Activated CD8-positive, alpha-beta memory T cell treated with anti-CD3 and anti-CD28 coated beads, Interleukin-2, amount 50 U/mL, for 48 hours (primary cell): ENCODE data around the gene KRT76.

Experiments used
- DNase-seq: peaks from one replicate; pipeline ENCODE4 v3.0.0-alpha.2; 2020

The KRT76 gene

DNA sequence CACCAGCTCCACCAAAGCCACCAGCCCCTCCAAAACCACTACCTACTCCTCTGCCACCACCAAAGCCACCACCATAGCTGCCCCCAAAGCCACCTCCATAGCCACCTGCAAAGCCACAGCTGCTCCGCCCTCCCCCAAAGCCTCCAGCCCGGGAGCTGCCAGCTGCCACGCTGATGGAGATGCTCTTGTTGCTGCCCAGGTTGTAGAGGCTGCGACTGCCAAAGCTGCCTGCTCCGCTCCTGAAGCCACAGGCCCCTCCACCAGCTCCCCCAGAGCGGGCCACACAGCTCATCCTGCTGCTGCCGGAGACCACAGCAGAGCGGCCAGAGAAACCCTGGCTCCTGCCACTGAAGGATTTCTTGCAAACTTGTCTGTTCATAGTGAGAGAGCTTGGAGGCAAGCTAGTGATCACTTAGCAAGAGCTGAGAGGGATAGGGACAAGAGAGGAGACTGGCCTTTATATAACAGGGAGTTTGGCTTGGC lies at the start of gene KRT76:
Gene KRT76 (minus strand): TSS at position 433 of the 483 bp plus-strand sequence. CDS start 54 bp downstream, at position 379.
- DNase-seq = no peak

DNA sequence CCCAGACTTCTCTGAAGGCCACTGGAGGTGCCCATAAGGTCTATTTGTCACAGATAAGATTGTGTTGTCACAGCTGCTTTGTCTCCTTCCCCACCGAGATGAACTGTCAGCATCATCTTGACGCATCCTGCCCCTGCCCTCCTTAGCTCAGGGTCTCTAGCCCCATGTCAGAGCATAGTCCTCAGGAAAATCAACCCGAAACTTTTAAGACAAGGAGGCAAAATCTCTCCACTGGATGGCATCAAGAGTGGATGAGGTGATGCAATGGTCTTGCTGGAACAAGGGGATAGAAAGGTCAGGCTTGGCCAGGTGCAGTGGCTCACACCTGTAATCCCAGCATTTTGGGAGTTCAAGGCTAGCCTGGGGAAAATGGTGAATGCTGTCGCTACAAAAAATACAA lies 48.8 kb upstream of the KRT76 start:
- DNase-seq = no peak

DNA sequence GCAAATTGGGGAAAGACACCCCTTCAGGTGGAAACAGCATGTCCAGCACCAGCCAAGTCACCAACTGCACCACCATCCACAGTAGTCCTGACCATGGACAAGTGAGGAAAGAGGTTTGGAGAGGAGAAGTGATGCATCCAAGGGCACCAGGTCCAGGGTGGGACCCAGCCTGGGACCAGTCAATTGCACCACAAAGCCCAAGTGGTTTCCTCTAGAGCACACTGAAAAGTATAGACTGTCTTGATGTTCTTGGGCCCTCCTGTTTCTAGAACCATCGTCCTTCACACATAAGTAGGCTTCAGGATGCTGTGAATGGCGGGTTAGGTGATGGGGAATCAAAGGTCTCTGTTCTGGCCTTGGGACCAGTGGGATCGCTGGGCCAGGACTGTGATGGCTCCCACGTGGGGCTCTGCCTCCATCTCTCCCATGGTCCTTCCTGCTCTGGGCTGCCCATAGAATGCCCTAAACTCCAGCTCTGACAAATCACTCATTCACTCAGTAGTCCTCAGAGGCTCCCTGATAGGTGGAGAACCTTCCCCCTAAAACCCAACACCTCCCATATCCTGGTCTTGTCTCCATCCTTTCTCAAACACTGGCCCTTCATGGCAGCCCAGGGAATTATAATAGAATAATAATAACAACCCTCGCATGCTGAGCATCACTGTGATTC lies 47.7 kb upstream of the KRT76 start:
- DNase-seq = no peak

DNA sequence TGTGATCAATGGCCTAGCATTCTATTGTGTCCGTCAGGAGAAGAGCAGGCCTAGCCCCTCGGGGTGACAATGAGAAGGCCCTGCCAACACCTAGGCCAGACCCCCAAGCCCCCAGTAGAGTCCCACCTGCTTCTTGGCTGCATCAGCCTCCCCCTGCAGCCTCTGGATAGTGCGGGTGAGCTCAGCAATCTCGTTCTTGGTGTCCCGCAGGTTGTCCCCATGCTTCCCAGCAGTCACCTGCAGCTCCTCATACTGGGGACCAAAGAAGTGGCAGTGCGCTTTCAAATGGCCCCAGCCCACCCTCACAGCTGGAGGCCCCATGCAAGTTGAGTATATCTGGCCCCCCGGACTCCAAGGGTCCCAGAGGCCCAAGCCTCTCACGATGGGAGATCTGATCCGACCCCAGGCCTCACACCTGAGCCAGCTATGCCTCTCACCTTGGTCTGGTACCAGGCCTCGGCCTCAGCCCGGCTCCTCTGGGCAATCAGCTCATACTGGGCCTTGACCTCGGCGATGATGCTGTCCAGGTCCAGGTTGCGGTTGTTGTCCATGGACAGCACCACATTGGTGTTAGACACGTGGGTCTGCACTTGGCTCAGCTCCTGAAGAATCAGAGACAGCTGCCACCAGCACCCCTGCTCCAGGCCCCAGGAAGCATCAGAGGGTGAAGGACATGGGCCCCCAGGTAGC lies 46.8 kb upstream of the KRT76 start:
- no peak for DNase-seq

DNA sequence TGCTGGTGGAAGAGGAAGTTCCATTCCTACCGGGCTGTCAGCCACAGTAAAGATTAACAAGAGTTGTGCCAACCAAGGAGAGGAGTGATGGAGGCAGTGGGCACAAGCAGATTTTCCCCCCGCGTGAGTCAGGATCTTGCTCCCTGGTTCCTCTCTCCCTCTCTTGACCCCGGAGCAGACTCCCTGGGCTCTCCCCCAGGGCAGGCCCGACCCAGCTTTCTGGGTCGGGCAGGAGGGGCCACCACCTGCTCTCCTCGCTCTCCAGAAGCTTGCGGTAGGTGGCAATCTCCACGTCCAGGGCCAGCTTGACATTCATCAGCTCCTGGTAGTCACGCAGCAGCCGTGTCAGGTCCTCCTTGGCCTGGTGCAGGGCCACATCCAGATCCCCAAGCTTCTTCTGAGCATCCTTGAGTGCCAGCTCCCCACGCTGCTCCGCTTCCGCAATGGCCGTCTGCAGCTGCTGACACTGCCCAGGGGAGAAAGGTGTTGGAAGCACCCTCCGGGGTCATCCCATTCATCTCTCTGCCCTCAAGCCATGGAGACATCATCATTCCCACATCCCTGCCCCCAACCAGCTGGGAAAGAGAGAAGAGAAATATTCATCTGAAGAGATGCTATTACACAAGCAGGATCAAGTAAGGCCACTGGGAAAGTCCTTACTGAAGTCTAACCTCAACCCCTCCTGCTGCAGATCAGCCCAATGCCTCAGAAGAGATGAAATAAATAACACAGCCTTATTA lies 45.8 kb upstream of the KRT76 start:
- no peak for DNase-seq

DNA sequence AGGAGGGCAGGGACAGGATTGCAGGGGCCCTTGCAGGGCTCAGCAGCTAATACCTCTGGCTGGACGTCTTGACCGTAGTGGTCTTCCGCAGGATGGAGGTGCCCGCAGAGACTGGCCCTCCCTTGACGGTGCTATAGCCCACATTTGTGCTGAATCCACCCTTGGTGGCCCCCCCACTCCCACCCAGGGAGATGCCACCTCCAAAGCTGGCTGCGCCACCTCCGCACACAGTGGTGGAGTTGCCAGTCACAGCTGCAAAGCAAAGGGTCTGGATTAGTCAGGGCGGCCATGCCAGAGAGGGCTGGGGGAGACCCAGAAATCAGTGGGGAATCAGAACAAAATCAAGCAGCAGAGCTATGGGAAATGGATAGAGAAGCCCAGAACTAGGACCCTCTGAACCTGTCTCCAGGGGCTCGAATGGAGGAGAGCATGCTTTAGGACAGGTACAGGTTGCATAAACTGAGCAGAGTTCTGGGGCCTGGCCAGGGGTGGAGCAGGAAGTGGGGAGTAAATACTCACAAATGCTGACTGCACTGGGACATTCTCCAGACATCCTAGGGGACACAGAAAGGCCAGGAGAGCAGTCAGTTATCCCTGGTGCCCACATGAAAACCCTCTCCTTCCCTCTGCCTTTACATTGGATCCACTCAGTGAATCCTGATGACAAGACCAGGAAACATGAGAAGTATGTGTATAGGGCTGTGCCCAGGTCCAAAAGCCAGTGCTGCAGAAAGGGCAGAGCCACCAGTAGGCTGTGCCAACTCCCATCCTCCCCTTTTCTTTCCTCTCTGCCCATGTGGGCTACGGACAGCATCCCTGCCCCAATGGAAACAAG lies 44.9 kb upstream of the KRT76 start:
- DNase-seq = no peak

DNA sequence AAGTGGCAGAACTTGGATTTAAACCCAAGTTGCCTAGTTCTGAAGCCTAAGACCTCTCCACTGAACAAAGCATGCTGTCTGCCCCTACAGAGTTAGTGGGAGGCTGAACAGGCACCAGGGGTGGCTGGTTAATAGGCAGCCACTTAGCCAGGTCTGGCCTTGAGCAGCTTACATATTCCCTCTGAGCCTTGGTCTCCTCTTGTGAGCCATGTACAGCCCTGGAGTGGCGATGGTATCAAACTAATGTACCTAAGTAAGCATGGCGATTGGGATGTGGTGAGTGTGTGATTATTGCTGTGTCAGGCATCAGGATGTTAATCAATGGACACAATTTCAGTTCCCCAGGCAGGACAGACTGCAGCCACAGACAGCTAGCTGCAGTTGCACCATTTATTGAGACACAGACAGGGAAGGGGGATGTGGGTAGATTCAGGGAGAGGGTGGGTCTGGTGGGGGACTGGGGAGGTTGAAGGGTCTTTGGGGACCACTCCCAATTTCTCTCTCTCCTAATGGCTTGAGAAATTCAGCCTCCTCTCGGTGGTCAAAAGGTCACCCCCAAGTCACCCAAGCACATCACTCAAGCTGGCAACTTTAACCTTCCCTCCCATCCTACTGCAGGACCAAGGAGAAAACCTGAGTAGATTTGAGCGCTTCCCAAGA lies 44.1 kb upstream of the KRT76 start:
- DNase-seq = no peak

DNA sequence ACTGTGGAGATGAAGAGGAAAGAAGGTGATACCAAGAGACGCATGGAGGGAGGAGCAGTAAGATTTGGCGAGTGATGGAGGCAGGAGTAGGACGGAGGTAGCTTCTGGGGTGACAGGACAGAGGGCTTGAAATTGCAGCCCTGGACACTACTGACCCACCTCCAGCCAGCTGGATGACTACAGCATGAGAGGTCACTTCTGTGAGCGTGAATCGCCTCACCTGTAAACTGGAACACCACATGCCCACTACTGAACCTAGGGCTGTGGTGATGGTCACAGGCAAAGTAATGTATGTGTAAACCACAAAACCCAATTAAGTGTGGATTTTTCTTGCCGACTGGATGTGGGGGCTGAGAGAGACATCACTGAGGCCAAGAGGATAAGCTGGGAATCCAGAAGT lies 43.4 kb upstream of the KRT76 start:
- no peak for DNase-seq

DNA sequence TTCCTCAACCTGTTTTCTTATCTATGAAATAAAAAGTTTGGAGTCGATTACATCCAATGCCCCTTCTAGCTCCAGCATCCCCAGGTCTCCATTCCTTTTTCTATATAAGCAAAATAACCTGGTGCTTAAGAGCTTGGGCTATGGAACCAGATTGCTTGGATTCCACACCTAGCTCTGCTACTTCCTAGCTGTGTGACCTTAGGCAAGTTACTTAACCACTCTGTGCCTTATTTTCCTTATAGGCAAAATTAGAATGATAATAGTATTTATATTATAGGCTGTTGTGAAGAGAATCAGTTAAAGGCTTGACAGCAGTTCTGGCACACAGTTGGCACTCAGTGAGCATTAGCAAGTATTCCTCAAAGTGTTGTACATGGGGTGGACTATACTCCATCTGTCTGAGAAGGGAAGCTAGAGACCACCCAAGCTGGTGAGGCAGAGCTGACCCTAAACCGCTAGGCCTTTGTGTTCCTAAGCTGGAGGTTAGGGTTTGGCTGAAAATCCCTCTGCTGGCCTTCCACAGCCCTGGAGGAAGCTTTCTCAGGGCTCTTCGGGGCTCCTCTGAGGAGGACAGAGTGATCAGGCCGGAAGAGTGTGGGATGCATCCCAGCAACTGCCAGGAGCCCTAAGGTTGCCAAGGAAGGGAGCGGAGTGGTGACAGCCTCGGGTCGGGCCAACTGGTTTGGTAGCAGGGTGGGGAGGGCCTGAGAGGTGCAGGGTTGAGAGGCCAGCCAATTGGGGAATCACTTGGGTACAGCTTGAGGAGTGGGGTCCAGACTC lies 42.8 kb upstream of the KRT76 start:
- DNase-seq = no peak

DNA sequence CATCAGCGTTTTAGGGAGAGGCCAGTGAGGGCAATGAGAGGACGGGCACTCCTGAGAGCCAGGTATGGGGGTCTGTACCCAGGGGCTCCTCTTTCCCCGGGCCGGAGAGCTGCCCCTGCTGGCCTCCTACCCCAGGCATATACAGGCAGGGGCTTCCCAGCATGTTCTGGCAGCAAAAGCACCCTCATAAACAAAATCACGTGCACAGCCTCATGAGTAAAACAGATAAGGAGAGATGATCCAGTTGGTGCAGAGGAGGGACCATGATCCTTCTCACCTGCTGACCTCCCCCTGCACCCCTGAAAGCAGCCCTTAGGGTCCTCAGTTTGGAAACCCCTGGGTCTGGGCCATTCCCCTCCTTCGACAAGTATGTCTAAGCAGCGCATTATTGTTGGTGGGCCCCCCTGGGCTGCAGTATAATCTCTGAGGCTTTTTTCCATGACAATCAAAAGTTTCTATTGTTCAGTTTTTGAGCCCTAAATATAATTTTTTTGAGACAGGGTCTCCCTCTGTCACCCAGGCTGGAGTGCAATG lies 41.8 kb upstream of the KRT76 start:
- no peak for DNase-seq

DNA sequence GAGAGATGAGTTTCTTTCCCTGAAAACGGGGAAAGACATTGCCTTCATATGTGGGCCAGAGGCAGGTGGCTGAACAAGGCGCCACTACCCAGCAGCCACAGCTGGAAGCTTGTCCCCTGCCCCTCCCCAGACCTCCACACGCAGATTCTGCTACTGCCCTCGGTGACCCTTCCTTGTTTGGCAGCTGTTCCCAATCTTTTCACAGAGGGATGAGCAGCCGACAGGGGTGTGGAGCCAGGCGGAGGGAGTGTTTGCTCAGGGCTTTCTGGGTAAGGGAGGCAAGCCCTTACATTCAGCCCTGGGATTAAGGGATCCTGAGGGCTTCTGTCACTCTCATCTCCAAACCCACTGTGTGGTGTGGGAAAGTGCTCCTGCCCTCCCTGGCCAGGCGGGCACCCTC lies 41.2 kb upstream of the KRT76 start:
- no peak for DNase-seq

DNA sequence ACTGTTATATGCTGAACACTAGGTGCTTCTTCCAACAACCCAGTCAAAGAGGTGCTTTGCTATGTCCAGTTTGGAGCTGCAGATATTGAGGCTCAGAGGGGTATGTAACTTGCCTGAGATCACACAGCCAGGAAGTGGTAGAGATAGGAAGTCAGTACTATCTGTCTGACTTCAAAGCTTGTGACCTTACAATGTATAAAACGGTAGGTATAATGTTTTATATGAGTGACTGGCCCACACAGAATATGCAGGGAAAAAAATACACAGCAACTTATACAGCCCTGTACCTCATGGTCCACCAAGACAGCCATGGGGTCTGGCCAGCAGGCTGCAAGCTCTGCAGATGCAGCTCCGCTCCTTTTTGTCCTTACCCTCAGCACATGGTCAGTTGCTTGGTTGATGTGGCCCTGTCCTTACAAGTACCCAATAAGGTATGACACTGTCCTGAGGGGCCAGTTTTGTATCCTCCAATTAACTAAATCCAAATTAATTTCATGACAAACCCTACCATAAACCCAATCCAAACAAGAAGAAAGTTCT lies 40.6 kb upstream of the KRT76 start:
- no peak for DNase-seq

DNA sequence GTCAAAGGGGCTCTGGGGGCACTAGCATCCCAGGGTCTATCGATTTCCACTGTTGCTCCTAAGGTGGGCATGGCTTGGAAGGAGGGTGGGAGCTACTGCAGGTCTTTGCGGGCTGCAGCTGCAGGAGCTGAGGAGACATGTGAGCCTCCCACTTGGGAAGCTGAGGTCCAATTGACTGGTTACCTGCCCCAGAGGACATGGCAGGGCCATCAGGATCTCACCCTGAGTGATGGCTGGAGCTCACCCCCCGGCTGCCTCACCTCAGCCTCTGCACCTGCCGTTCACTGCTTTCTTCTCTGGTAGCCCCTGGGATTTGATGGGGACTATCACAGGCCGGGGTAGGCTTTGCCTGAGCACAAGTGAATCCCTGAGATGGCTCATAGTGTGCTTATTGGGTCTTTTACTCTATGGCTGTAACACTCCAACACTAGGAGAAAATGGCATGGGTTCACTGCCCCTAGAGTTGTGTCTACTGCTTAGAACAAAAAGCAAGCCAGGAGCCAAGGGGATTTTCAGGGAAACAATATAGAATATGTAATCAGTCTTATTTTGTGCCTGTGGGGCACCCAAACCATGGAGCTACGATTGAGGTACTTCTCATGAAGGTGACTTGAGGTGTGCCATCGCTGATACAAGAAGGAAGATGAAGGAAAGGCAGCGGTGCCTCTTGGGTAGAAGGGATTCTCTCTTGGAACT lies 40.0 kb upstream of the KRT76 start:
- DNase-seq = no peak

DNA sequence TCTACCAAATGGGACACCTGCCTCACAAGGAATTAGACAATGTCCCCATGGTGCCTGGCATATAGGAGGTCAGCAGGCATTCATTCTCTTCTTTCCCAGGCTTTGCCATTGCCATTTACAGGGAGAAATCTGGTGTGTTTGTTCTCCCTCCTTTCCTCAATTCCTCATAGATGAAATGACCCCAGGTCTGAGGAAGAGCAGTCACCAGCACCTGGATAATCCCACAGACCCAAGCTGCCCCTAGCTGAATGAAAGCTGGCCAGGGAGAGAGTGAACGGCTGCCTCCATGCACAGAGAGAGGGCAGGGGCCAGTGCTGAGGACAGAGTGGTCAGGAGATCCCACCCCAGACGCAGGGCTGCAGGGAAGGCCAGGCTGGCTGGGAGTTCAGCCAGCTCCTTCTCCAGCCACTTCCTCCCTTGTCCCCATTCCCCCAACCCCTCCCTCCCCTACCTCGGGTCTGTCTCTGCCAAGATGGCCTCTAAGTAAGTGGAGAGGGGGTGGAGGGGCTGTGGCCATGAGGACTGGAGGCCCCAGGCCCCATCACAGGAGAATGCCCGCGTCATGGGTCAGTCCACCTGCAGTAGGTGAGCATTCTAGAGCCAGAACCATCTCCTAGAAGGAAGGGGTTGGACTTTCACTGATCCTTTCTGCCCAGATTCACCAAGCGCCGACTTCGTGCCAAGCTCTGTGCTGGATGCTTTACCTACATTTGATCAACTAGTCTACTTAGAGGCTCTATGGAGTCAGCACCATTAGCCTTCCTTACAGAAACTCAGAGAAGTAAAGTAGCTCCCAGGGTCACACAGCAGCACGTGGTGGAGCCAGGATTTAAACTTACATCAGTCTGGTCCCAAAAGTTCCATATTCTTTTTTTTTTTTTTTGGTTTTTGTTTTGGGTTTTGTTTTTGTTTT lies 38.8 kb upstream of the KRT76 start:
- no peak for DNase-seq

DNA sequence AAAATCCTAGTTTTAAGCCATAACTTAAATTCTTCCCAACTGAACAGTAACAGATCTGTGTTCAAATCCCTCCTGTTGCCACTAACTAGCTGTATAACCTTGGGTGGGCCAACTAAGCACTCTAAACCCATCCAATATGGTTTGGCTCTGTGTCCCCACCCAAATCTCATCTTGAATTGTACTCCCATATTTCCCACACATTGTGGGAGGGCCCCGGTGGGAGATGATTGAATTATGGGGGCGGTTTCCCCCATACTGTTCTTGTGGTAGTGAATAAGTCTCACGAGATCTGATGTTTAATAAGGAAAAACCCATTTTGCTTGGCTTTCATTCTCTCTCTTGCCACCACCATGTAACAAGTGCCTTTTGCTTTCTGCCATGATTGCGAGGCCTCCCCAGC lies 38.0 kb upstream of the KRT76 start:
- DNase-seq = no peak

DNA sequence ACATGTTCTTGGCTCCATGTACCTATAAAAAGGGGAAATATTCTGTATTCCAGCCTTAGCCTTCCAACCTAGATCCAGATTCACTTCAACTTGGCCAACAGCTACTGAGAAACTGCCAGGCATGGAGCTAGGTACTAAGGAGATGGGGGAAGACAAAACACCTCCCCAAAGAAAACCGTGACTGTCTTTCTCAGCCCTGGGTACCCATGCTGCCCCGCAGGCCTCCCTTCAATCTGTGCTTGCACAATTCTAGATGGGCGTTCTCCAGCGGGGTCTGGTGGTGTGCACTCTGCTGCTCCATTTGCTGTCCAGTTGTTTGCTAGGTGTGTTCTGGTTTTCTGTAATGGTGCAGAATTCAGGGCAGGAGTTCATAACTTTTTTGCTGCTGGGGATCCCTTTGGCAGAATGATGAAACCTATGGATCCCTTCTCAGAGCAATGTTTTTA lies 37.6 kb upstream of the KRT76 start:
- DNase-seq = no peak

DNA sequence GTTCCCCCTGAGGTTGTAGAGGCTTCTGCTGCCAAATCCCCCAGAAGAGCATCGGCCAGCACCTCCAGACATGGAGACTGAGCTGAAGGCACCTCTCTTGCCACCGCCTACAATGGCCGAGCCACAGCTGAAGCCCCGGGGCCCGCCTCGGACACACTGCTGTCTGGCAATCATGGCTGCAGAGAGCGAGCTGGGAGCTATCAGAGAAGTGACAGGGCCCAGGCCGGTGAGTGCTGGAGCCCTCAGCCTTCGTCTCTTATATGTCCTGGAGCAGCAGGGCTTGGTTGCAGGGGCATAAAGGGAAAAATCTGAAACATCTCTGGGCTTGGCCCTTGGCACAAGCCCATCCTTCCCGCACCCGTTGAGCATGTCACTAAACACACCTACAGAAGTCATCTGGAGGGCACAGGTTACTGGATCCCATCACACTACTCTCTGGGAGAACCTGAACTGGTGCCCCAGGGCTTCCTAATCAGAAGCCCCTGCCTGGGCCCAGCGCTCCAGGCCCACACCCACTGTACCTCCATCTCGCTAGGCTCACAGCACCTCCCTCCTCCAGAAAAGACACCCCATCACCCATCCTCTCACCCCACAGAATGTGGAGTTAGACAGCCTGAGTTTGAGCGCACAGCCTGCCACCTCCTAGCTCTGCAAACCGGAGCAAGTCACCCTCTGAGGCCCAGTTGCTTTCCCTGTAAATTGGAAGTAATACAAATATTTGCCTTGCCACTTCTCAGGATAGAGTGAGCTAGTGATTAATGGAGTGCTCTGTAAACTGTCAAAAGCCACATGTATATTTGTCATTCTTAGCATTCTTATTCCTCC lies 37.0 kb upstream of the KRT76 start, which contains the start of gene KRT4:
Gene KRT4 (minus strand): TSS at position 232 of the 825 bp plus-strand sequence. CDS start 58 bp downstream, at position 174.
- no peak for DNase-seq

DNA sequence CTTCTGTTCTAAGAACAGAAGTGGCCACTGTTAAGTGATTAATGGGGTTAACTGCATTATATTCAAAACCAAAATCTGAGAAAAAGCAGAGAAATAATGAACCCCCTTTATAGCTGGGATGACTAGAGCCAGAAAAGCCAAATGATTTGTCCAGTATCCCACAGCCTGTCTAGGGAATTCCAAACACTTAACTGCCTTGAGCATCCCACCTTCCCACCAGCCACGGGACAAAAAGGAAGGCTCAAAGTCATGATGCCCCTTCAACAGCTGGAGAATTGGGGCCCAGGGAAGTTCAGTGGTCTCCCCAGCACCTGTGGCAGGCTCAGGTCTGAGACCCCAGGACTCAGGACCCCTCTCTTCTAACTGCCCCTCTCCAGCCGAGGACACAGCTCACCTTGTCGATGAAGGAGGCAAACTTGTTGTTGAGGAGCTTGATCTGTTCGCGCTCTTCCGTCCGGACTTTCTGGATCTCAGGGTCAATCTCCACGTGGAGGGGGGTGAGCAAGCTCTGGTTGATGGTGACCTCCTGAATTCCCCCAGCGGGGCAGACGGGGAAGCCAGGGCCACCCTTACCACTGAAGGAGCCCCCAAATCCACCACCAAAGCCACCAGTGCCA lies 36.2 kb upstream of the KRT76 start:
- DNase-seq = no peak
